GM18502 (cell line): ENCODE data around the gene UBASH3A.

Experiments
- ATAC-seq: cut with Tn5 transposase; IDR thresholded peaks from one replicate; pipeline ENCODE4 v1.9.1; 2021; ENCODE audit warnings: mild to moderate bottlenecking; ENCODE audit not compliant: unreplicated experiment, poor library complexity

UBASH3A gene

DNA sequence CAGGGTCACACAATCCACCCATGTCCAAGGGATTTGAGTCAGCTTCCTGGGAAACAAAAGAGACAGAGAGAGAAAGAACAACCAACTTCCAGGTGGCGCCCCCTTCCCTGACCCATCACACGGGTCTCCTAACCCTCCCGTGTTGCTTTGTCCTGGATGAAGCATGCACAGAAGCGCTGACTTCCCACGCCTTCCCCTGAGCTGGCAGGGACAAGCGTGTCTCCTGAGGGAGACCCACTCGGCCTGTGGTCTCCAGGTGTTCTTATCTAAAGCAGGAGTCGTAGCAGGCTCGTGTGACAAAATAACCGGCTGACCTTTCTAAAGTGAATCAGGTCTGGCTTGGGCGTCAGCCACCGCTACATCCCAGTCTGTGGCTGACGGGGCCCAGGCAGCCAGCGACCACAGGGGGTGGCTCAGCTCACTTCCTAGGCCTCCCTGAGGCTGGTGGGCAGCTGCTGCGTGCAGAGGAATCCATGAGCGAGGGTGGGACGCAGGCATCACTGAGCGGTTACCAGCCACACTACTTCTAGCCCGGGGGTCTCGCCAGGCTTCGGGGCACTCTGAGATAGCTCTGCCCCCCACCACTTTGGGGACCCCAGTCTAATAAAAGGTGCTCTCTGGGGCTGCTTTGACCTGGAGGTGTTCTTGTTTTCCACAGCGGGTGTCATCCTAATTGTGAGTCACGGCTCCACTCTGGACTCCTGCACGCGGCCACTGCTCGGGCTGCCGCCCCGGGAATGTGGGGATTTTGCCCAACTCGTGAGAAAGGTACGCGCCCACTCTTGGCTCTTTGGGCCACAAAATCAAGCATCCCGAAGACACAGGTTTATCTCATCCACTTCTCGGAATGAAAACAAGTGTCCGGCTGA, 40.4 kb downstream of the UBASH3A start:
- ATAC-seq, result no peak

DNA sequence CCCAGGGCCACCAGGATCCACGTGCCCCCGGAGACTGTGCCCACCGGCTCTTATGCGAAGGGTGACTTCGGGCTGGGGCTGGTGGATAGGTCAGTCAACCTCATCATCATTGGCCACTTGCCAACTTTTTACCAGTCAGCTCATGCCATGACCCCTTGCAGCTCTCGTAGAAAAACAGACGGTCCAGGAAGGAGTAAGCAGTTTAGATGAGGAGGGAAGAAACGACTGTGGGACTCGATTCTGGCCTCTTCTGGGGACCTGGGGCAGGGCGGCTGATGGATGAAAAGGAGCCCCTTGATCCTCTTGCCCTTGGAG, 41.0 kb downstream of the UBASH3A start:
- ATAC-seq, result no peak

DNA sequence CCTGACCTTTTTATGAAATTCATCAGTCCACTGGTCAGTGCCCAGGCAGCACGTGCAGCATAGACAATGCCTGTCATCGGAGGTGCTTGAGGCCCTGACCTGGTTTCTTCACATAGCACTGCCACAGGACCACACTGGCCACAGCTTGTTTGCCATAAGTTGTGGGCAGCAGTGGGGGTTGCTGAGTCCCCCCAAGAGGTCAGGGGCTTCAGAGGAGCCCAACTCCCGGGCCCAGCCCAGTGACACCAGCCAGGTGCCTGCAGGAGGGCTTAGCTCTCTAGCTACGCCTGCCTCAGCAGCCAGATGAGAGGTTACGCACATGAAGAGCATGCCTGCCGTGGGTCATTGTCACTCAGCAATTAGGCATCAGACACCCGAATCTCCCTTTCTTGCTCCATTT, 41.6 kb downstream of the UBASH3A start:
- no peak for ATAC-seq

DNA sequence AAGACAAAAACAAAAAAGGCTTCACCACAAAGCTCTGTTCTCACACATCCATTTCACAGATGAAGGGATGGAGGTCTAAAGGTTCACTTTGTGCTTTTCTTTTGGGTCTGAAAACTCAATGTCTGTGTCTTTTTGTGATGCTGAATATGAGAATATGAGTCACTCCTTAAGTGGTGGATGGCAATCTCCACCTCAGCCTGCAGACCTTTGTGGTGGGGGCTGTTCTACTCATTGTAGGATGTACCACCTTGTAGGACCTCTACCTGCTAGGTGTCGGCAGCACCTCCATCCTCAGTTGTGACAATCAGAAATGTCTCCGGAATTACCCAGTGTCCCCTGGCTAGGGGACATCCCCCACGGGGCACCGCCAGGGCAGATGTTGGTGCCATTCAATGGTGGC, 42.8 kb downstream of the UBASH3A start:
- ATAC-seq, result no peak

DNA sequence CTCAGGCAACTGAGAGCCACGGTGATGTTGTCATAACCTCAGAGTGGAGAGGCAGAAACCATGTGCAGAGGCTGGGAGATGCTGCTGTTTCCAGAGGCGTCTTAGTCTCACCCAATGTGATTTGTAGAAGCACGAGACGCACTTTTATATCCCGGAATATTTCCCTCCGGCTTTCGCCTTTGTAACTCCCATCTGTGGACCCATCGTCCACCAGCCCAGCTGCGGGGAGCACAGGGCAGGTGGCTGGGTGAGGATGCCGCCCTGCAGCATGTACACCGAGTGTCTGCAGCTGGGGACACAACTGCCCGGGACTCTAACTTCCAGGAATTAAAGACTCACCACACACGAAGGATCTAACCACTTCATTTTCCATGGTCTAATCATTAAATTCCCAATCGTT, 43.5 kb downstream of the UBASH3A start:
- ATAC-seq, result no peak

DNA sequence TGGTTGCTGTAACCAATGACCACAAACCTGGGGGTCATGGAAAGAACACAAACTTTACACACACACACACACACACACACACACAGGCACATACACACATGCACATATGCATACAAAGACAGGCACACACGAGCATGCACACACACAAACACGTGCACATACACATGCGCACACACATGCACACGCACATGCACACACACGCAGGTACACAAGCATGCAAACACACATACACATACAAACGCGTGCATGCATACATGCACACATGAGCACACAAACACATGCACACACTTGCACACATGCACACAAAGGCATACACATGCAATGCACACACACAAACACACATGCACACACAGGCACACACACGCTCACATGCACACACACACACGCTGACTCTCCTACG, 44.0 kb downstream of the UBASH3A start:
- no peak for ATAC-seq

DNA sequence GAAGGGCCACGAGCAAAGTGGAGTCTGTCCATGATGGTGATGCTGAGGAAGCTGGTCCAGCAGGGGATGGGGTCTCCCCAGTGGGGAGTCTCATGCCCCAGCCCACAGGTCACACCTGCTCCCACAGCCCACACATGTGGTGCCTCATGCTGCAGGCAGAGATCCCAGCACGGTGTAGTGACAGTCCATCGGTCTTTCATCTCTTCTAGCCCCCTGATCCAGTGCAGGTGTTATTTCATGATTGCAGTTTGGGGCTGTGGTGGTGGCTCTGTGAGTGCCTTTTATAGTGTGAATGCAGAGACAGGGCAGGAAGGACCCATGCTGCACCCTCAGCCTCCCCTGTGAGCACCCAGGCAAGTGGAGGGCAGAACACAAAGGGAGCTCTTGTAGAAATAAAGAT, 45.0 kb downstream of the UBASH3A start:
- ATAC-seq, result no peak

DNA sequence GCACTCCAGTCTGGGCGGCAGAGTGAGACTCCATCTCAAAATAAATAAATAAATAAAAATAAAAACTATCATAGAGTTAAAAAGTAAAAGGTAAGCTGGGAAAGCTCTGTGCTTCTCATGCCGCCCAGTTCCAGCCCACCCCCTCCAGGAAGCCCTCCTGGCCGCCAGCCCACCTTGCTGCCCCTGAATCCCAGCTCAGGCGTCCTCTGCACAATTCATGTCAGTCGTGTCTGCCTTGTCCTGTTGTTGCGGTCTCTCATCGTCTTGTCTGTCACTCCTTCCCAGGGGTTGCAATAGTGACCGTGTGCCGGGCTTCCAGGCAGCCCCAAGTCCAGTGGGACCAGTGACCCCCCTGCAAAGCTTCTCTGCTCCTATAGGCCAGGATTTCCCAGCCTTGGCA, 48.2 kb downstream of the UBASH3A start:
- no peak for ATAC-seq

DNA sequence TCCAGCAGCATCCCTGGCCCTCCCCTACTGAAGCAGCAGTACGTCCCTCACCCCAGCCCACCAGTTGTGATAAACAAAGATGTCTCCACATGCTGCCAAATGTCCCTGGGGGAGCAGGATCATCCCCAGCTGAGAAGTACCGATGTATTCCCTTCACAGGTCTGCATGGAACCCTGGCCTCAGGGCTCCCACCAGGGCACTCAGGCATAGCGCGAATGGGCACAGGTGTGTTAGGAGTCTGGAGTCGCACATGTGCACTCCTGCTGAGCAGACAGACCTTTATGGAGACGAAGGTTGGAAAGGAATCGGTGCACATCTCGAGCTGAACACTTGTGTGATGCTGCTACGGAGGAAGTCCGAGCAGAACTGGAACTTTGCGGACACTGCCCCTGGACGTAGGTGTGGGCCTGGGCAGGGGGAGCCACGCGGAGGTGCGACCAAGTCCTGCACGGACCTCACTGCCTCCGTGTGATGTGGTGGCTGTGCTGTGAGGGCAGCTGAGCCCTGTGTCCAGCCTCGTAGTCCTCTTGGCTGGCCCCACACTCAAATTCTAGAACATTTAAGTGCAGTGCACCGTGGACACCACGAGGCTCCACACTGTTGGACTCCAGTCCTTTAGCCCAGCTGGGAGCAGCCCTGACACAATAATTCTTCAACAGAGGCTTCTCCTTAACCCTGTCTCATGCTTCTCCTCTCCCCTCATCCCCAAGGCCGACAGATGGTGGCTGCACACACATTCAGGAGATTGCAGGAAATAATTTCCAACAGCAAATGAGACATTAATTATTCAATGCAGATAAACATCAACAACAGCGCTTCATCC, 48.9 kb downstream of the UBASH3A start:
- ATAC-seq, result no peak

DNA sequence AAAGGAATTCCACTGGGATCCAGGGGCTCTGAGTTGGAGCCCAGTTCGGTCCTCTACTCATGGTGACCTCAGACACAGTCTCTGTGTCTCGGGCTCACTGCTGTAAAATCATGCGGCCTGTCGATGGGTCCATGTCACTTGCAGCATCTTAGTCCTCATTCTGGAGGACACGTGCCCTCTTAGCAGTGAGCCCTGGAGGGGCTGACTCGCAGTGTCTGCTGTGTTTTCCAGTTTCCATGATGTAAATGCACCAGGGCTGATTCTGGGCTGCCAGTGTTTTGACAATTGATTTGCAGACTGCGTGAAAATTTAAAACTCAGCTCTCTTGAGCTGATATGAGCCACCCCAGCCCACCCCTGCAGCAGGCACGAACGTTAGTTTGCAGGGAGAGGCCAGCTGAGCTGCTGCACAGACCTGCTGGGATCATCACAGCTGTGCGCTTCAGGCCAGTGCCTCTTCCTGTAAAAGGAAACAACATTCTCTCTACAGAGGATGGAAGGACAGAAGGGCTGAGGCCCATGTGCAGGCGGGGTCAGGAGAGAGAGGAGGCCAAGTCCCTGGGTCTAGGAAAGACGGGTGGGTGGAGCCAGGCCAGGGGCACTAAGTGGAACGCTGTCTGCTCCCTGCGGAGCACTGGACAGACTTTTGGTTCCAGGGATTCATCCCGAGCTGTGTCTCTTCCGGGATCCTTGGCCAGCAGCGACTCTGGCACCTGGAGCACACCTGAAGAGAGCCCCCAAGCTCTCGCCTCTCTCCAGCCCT, 49.7 kb downstream of the UBASH3A start:
- no peak for ATAC-seq

DNA sequence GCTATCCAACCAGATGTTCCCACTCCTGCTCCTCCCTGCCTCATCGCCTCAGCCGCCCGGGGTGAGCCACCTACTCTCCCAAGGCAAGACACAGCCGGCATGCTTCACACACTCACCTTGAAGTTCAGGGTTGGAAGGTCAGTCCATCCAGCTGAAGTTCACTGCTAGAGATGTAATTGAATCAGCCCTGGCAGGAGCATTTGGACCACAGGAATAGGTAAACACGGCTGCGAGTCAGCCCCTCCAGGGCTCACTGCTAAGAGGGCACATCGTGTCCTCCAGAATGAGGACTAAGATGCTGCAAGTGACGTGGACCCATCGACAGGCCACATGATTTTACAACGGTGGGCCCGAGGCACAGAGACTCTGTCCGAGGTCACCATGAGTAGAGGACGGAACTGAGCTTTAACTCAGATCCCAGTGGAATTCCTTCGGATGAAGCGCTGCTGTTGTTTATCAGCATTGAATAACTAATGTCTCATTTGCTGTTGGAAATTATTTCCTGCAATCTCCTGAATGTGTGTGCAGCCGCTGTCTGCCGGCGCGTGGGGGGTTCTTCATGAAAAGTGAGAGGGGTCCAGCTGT, 50.4 kb downstream of the UBASH3A start:
- no peak for ATAC-seq

DNA sequence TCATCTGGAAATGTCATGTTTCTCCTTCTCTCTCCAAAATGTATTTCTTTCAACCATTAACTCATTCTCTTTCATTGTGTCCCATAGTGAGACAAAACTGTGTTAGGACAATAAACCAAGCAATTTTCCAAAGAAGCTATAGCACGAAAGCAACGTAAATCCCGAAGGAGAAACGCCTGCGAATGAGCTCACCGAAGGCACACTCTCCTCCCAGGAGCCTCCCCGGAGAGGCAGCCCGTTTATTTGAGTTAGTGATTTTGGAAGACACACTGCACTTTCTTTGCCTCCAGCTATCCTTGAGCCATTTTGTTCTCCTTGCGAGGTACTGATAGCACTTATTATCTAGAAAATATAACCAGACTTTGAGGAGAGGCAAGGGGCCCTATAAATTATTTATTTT, 51.1 kb downstream of the UBASH3A start:
- no peak for ATAC-seq

DNA sequence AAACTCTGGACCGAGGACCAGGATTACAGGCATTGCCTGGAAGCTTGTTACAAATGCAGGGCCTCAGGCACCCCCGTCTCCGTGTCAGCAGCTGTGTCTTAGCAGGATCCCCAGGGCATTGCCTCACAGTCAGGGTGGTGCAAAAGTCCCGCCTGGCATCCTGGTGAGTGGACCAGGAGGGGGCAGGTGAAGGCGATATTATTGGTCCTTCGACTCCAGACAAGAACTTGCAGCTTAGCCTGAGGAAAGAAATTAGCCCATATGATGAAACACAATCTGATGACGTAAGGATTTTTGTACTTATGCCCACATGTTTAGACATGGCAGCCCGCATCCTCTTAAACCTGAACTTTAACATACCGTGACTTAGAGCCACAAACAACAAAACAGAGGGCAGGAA, 51.5 kb downstream of the UBASH3A start:
- ATAC-seq, result no peak

DNA sequence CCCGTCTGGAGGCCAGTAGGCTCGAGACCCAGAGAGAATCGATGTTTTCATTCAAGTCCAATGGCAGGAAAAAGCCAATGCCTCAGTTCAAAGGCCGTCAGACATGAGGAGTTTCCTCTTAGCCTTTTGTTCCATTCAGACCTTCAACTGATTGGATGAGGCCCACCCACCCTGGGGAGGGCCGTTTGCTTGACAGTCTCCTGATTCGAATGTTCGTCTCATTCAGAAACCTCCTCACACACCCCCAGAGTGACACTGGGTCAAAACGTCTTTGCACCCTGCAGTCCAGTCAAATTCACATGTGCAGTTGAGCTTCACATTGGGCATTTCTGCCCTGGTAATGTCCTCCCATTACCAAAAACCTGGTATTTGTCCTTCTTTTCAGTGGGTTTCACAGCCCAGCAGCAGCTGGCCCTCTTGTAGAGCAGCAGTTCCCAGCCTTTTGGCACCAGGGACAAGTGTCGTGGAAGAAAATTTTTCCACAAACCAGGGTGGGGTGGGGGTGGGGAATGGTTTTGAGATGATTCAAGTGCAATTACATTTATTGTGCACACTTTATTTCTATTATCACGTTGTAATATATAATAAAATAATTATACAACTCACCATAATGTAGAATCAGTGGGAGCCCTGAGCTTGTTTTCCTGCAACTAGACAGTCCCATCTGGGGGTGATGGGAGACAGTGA, 52.2 kb downstream of the UBASH3A start:
- ATAC-seq, result no peak

DNA sequence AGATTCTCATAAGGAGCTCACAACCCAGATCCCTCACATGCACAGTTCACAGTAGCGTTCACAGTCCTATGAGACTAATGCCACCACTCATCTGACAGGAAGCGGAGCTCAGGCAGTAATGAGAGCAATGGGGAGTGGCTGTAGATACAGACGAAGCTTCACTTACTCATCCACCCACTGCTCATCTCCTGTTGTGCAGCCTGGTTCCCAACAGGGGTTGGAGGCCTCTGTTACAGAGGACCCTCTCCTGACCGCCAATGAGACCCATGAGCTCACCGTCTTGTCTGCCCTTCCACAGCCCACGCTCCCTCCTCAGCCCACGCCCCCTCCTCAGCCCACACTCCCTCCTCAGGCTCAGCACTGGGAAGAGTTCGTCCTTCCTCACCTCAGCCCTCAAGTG, 52.8 kb downstream of the UBASH3A start:
- ATAC-seq, result no peak

DNA sequence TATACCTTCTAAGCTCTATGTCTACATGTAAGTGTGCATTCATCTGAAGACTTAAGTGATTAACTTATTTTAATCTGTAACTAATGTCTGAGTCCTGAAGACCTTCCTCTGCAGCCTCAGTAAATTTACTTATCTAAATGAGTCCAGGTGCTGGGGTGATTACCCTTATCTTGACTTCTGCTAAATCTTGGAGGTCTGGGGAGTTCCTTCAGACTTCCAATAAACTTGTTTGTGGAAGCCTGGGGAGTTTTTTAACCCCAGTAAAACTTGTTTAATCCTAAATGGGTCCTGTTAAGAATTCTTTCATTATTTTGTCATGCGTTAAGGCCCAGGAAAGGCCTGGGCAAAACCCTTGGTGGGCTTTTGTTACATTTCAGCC, 55.4 kb downstream of the UBASH3A start:
- no peak for ATAC-seq

DNA sequence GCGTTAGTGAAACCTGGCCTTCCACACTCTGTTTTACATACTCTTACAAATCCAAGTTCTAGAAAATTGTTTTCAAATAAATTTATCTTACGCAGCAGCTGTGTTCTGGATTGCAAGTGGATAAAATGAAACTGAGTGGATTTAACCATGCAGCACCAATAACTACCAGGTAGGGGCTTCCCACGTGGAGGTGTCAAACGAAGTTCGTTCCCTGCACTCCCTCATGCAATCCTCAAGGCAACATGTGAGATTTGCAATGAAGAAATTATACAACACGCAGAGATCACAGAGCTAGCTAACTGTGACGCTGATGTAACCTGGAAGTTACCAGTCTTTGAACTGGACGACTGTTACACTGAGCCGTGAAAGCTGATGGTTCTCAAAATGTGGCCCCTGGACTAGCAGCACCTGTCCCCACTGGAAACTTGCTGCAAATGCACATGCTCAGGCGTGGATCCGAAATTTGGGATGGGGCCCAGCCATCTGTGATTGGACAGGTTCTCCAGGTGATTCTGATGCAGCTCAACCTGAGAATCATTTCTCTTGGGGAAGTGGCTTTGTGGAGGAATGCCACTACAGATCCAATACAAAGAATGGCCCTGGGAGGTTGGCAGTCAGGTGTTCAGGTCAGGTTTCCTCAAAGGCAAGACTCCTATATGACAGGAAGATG, 56.0 kb downstream of the UBASH3A start:
- ATAC-seq, result no peak

DNA sequence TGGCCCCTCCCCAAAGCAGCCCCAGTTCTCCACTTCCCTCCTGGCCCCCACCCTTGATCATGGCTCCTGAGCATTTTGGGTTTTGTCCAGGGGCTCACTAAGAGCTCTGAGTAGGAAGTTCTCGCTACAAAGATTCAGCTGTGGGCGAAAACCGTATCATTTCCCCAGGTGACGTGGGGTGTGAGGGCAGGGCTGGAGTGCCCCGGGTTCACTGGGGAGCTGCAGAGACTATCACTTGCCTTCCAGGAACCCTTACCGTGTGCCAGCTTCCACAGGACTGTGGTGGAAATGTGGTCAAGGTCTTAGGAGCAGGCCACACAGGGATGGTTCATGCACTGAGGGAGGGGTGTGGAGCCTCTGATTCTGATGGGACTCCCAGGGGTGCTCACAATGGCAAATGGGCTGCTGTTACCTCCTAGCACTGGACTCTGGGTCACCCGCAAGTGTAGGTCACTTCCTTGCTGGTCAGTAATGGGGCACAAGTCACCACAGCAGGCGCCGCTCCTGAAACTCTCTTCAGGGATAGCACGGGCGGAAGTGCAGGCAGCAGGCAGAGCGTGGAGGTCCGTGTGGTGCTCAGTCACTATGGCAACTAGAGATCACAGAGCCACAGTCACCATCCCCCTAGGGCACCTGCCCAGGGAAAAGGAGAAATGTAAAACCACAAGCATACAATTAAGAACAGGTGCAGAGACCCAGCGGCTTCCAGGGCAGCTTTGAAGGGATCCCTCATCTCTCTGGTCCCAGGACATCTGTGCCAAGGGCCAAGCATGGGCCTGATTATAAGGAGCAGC, 56.9 kb downstream of the UBASH3A start:
- peak; percentile 61 for ATAC-seq

DNA sequence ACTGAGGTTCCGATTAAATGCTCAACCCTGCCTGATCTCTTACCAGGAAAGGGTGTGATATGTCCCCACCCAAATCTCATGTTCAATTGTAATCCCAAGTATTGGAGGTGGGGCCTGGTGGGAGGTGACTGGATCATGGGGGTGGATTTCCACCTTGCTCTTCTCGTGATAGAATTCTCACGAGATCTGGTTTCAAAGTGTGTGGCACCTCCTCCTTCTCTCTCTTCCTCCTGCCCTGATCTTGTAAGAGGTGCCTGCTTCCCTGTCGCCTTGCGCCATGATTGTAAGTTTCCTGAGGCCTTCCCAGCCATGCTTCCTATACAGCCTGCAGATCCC, 57.5 kb downstream of the UBASH3A start:
- ATAC-seq, result no peak
